Medulla oblongata (tissue), 1 donor: ENCODE measurements around the gene SELENOK.

Experiments
- DNase-seq: peaks from one replicate; pipeline ENCODE4 v3.0.0-alpha.2; 2015; ENCODE audit errors: extremely low spot score

Gene SELENOK

DNA sequence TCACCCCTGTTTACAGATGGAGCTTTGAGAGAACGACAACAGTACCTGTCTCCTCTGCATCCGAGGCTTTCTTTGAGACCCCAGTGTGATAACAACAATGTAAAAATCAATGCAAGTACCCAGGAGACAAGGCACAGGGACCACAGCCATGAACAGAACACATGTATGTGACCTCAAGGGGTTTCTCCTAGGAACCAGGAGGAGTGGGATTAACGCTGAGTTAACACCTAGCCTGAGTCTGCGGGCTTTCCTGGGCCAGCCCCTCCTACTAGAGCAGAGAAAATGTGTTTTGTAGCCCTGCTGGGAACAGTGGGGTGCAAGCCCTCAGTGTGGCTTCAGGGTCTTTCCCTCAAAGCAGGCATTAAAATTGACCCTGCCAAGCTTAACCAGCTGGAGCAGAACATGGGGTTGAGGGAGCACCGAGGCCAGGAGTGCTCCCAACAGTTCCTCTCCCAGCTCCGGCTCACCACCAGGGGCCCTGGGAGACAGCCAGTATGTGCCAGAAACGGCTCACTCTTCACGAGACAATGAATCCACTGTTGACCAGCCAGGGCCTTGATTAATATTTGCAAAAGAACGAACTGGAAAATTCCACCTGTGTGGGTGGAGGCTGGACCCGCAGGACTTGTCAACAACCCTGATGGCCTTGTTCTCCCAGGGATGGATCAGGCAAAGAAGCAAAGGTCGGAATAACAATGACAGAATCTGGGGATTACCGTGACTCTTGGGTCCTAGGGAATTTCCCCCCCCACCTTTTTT lies 49.0 kb downstream of the SELENOK start:
- DNase-seq, result peak; percentile 93

- DNase-seq, result no peak
Measured at GRCh38 chr3:53841296-53841695, 50.4 kb downstream of the SELENOK start.

GRCh38 chr3:53837331-53837730 lies 54.3 kb downstream of the SELENOK start:
- DNase-seq, result no peak

- no peak for DNase-seq
Measured at GRCh38 chr3:53836084-53836872, 55.4 kb downstream of the SELENOK start.

DNA sequence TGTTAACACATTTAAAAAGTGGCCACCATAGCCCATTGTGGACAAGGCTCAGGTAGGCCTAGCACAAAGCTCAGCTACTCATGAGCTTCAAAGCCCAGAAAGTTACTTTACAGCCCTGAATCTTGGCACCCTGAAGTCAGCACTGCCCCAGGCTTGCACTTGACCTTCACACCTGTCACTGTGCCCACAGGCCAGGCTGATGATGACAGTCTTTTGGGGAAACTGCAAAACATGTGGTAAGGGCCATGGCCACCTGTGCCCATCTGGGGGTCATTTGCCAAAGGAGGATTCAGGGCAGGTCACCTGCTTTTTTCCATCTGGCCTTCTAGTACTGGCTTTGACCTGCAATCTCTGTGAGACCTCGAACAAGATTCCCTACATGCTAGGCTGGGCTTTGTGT lies 56.4 kb downstream of the SELENOK start:
- no peak for DNase-seq

- no peak for DNase-seq
Measured at GRCh38 chr3:53834429-53835095, 57.1 kb downstream of the SELENOK start.
